Activated naive CD4-positive, alpha-beta T cell treated with anti-CD3 and anti-CD28 coated beads, Interleukin-2, amount 50 U/mL, for 72 hours (primary cell): ENCODE data around the gene CREB3L2. TPM values are rescaled to one million over a fixed set of nuclear protein-coding genes. Genes with fewer than 3 reads are reported as not detected.

ENCODE experiments used
- ATAC-seq, 2 donors: fragments of 150-1000 bp; cut with Tn5 transposase; 2 replicates each; pipeline ENCODE4 v1.10.0; 2021; ENCODE audit warnings: mild to moderate bottlenecking in 2 of 2, moderate library complexity in 2 of 2
- DNase-seq, 2 donors: peaks; one replicate each; pipeline ENCODE4 v3.0.0; 2021 to 2022; ENCODE audit warnings: low spot score in 2 of 2
- H3K27ac Mint-ChIP-seq, 2 donors: one replicate each; pipeline ENCODE4 v1.8.0; 2022; ENCODE audit warnings: mild to moderate bottlenecking in 2 of 2, mixed read lengths in 2 of 2
- H3K36me3 Mint-ChIP-seq, 2 donors: one replicate each; pipeline ENCODE4 v1.8.0; 2022; ENCODE audit warnings: mixed read lengths in 2 of 2
- H3K9me3 Mint-ChIP-seq, 2 donors: one replicate each; pipeline ENCODE4 v1.8.0; 2022; ENCODE audit warnings: mixed read lengths in 2 of 2
- total RNA-seq, 2 donors: library from RNA; stranded (reverse); gene quantifications; one replicate each; pipeline ENCODE4 v1.2.3, GENCODE V29; 2022

CREB3L2 gene
- total RNA-seq, 2 donors from 2014 or later = 20.2 to 27.1 TPM

GRCh38 chr7:137877027-137877675 is 124.7 kb downstream of the CREB3L2 start:
- ATAC-seq (no peak), DNase-seq (no peak)
- H3K36me3 Mint-ChIP-seq = peaks cover 23 to 38% of the 10 kb centered on the region in 2 donors
- peak overlapping the region; percentile 7 to 69 for H3K27ac Mint-ChIP-seq
- no peaks in the 10 kb centered on the region for H3K9me3 Mint-ChIP-seq

DNA sequence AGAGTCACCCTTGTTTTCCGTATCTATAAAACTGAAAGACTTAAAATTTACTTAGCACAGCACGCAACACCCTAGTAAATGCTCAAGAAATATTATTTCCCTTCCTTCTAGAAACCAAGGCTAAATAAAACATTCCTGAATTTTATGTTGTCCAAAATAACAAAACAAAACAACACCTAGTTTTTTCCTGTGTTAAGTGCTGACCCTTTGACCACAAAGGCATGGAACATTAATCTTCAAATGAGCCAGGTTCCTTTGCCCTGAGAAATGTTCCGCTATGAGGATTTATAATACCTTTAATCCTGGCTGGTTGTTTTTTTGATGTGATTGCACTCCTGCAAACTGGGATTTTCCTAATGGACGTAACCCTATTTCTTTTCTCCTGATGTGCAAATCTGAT is 126.1 kb downstream of the CREB3L2 start:
- Mint-ChIP-seq H3K27ac (no peak overlapping the region), H3K9me3 (peaks cover 0 to 4% of the 10 kb centered on the region in 2 donors), H3K36me3 (peaks cover 26 to 31% of the 10 kb centered on the region in 2 donors)
- ATAC-seq (no peak), DNase-seq (no peak)

GRCh38 chr7:137873979-137874777 is 127.7 kb downstream of the CREB3L2 start:
- no peak for DNase-seq
- peaks cover 11 to 26% of the 10 kb centered on the region in 2 donors for H3K36me3 Mint-ChIP-seq
- H3K9me3 Mint-ChIP-seq = peaks cover 0 to 4% of the 10 kb centered on the region in 2 donors
- peak overlapping the region; percentile 65 to 94 for H3K27ac Mint-ChIP-seq
- peak; percentile 11 to 20 for ATAC-seq

DNA sequence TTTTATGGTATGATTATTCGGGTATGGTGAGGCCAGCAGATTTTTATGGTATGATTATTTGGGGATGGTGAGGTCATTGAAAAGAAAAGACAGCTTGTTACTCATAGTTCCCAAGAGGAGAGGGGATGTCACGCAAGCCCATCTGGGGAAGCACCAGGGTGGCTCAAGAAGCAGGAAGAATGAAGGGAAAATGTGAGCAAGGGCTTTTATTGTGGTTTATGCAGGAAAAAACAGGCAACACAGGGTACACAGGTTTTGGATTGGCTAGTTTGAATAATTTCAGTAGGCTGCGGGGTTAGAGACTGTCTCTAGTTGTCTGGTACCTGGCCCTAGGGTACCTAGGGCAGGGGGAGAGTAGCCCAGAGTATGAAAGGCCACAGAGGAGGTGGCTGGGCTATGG is 128.4 kb downstream of the CREB3L2 start:
- ATAC-seq (peak; percentile 90 to 91), DNase-seq (peak in 1 of 2 donors; percentile 28)
- H3K9me3 Mint-ChIP-seq = peaks cover 0 to 4% of the 10 kb centered on the region in 2 donors
- H3K27ac Mint-ChIP-seq = peak overlapping the region; percentile 65 to 94
- peaks cover 11 to 26% of the 10 kb centered on the region in 2 donors for H3K36me3 Mint-ChIP-seq

DNA sequence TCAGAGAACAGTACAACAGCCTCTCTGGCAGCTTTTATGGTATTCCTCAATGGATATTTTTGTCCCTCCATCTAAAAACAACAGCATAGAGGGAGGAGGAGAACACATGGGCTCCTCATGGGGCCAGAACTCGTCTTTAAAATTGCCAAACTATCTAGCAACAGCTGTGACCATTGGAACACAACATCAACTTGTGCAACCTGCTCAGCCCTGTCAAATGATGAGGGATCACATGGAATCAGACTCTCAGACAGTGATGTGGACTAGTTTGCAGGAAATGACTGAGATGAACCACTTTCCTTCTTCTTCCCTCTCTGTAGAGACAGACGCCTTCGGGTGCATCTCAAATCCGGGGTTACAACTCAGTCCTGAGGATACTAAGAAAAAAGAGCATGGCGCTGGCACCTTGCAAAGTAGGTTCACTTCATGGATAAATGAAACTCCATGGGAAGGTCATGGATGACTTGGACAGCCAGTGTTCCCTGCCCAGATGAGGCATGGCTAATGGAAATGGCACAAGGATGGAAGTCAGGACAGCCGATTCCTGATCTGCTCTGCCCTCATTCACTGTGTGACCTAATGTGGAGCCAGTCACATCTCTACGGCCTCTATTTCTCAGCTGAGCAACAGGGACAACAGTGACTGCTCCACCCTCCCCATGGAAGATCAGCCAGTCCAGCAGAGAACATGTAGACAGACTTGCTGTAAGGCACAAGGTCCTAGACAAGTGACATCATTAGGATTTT is 130.5 kb downstream of the CREB3L2 start:
- ATAC-seq (no peak), DNase-seq (no peak)
- Mint-ChIP-seq H3K9me3 (peaks cover 4 to 8% of the 10 kb centered on the region in 2 donors), H3K36me3 (peaks cover 16 to 43% of the 10 kb centered on the region in 2 donors), H3K27ac (no peak overlapping the region)

- no peak overlapping the region for H3K27ac Mint-ChIP-seq
- peaks cover 6 to 13% of the 10 kb centered on the region in 2 donors for H3K9me3 Mint-ChIP-seq
- peaks cover 21 to 50% of the 10 kb centered on the region in 2 donors for H3K36me3 Mint-ChIP-seq
- DNase-seq (no peak), ATAC-seq (no peak)
Measured at GRCh38 chr7:137870684-137871083, 131.2 kb downstream of the CREB3L2 start.

DNA sequence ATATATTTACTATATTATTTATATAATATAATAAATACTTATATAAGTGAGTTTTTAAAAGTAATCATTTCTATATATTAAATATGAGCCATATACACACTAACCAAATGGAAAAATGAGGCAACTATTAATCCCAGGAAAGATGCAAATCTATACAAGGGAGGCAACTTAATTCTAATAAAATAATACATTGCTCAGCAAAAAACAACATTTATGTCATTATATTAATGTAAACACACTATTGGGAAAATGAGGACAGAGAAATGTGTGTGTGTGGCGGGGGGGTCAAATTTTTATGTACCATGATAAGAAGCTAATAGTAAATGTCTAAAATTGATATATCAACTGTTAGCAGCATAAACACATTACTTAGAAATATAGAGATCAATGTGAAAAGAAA is 131.8 kb downstream of the CREB3L2 start:
- Mint-ChIP-seq H3K9me3 (peaks cover 12 to 13% of the 10 kb centered on the region in 2 donors), H3K36me3 (peaks cover 24 to 56% of the 10 kb centered on the region in 2 donors), H3K27ac (no peak overlapping the region)
- no peak for DNase-seq
- ATAC-seq = no peak

GRCh38 chr7:137869260-137869659 is 132.6 kb downstream of the CREB3L2 start:
- no peak overlapping the region for H3K27ac Mint-ChIP-seq
- peaks cover 28 to 57% of the 10 kb centered on the region in 2 donors for H3K36me3 Mint-ChIP-seq
- ATAC-seq (no peak), DNase-seq (no peak)
- H3K9me3 Mint-ChIP-seq = peaks cover 13 to 14% of the 10 kb centered on the region in 2 donors

GRCh38 chr7:137867289-137867688 is 134.6 kb downstream of the CREB3L2 start:
- Mint-ChIP-seq H3K36me3 (peaks cover 28 to 41% of the 10 kb centered on the region in 2 donors), H3K9me3 (peaks cover 13 to 14% of the 10 kb centered on the region in 2 donors), H3K27ac (no peak overlapping the region)
- no peak for DNase-seq
- ATAC-seq = no peak

DNA sequence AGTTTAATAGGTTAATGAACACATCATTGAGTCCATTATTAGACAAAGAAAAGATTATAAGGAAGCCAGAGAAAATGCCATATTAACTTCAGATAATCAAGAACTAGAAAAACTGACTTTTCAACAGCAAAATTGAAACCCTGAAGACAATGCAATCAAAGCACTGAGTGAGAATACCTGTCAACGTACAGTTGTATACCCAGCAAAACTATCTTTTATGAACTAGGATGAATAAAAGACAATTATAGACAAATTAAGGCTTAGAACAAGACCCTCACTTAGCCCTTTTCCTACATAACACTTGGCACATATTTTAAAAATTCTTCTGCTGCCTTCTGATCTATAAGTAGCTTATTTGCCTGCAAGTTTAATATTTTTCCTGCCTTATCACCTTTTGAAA is 136.1 kb downstream of the CREB3L2 start:
- Mint-ChIP-seq H3K36me3 (peaks cover 23 to 44% of the 10 kb centered on the region in 2 donors), H3K9me3 (peaks cover 9 to 14% of the 10 kb centered on the region in 2 donors), H3K27ac (no peak overlapping the region)
- ATAC-seq = no peak
- DNase-seq = no peak

DNA sequence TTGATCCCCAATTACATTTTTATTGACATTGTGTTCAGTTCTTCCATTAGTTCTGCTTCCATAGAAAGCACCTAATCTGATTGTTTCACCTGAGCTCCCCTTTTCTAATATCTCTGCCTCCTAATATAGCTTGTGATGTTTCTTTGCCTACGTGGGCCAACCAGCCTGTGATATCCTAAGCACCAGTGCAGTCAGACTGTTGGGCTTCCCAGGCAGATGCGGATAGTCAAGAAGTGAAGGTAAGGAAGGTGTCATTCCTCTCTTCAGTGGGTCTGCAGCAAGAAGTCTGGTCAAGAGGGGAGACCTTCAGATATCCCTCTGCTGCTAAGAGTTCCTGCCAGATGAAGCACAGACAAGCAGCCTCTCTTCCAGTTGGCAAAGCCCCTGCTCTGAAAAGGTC is 138.9 kb downstream of the CREB3L2 start:
- ATAC-seq (no peak), DNase-seq (no peak)
- no peak overlapping the region for H3K27ac Mint-ChIP-seq
- H3K36me3 Mint-ChIP-seq = peaks cover 22 to 32% of the 10 kb centered on the region in 2 donors
- peaks cover 9 to 14% of the 10 kb centered on the region in 2 donors for H3K9me3 Mint-ChIP-seq

- DNase-seq (no peak), ATAC-seq (no peak)
- H3K9me3 Mint-ChIP-seq = peaks cover 9 to 14% of the 10 kb centered on the region in 2 donors
- H3K27ac Mint-ChIP-seq = no peak overlapping the region
- peaks cover 17 to 26% of the 10 kb centered on the region in 2 donors for H3K36me3 Mint-ChIP-seq
Measured at GRCh38 chr7:137862358-137862757, 139.5 kb downstream of the CREB3L2 start.

DNA sequence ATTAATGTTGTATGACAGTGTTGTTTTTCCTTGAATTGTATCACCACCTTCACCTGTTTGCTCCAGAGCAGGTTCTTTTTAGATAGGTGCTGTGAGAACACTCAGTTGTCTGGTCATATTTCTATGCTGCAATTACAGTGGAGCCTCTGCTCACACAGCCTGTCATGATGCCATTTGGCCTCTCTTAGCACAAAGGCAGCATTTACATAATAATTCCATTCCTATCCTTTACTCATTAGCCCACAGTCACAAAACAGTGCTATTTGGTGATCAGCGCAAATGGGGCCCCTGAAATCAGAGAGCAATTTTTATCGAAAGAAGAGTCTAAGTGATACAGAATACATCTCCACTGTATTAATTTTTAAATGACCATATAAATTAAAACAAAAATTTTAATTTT is 141.3 kb downstream of the CREB3L2 start:
- peaks cover 0 to 7% of the 10 kb centered on the region in 2 donors for H3K9me3 Mint-ChIP-seq
- H3K36me3 Mint-ChIP-seq = peaks cover 7 to 12% of the 10 kb centered on the region in 2 donors
- no peak for DNase-seq
- ATAC-seq = no peak
- no peak overlapping the region for H3K27ac Mint-ChIP-seq

GRCh38 chr7:137853053-137853452 is 148.8 kb downstream of the CREB3L2 start:
- DNase-seq = no peak
- ATAC-seq = no peak
- Mint-ChIP-seq H3K27ac (no peak overlapping the region), H3K9me3 (peaks cover 0 to 12% of the 10 kb centered on the region in 2 donors), H3K36me3 (peaks cover 0 to 7% of the 10 kb centered on the region in 2 donors)

- Mint-ChIP-seq H3K36me3 (peaks cover 0 to 7% of the 10 kb centered on the region in 2 donors), H3K27ac (no peak overlapping the region), H3K9me3 (peaks cover 0 to 12% of the 10 kb centered on the region in 2 donors)
- no peak for ATAC-seq
- DNase-seq = no peak
Measured at GRCh38 chr7:137852108-137852507, 149.8 kb downstream of the CREB3L2 start.

- ATAC-seq = peak; percentile 22 to 50
- Mint-ChIP-seq H3K27ac (no peak overlapping the region), H3K36me3 (peaks cover 0 to 7% of the 10 kb centered on the region in 2 donors), H3K9me3 (peaks cover 0 to 12% of the 10 kb centered on the region in 2 donors)
- DNase-seq = no peak
Measured at GRCh38 chr7:137850972-137851945, 150.6 kb downstream of the CREB3L2 start.
